Stomach (tissue), 4 donors: Measurements from ENCODE around the gene COQ9.

Source experiments
- POLR2A ChIP-seq, 4 donors: fragments of 450-650 bp; IDR thresholded peaks; one replicate each; pipeline ENCODE4 v1.6.1; 2016; ENCODE audit warnings: antibody characterized with exemption in 4 of 4, control low read depth in 2 of 4, mild to moderate bottlenecking in 1 of 4, moderate library complexity in 1 of 4
- POLR2AphosphoS5 ChIP-seq, 3 donors: sonication (generic); formaldehyde crosslinking; IDR thresholded peaks; one replicate each; pipeline ENCODE4 v1.6.1; 2016; ENCODE audit warnings: antibody characterized with exemption in 3 of 3
- TF ChIP-seq, protein P1 (sequence below), 7 experiments: fragments of 450-650 bp in 4 of 7; fragments of 200-600 bp in 3 of 7; sonication (generic) in 3 of 7; IDR thresholded peaks; one replicate each; pipeline ENCODE4 v1.5.1; 2016 to 2019; ENCODE audit warnings: antibody characterized with exemption in 7 of 7, control low read depth in 2 of 7, mild to moderate bottlenecking in 1 of 7

DNA sequence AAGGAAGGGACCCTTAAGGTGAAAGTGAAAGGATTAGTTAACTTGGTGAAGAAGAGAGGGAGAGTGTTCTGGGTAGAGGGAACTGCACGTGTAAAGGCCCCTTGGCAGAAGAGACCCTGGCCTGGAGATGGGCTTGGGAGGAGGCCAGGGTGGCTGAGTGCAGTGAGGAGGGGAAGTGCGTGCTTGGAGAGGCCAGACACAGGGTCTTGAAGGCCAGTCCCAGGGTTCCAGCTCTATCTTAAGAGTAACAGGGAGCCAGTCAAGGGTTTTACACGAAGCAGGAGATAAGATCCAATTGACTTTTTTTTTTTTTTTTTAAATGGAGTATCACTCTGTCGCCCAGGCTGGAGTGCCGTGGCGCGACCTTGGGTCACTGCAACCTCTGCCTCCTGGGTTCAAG lies 54.2 kb downstream of the COQ9 start:
- TF ChIP-seq POLR2A (IDR thresholded peaks at IDR 0.05) (no peak), POLR2AphosphoS5 (IDR thresholded peaks at IDR 0.05) (no peak)
- TF ChIP-seq, protein P1, sequence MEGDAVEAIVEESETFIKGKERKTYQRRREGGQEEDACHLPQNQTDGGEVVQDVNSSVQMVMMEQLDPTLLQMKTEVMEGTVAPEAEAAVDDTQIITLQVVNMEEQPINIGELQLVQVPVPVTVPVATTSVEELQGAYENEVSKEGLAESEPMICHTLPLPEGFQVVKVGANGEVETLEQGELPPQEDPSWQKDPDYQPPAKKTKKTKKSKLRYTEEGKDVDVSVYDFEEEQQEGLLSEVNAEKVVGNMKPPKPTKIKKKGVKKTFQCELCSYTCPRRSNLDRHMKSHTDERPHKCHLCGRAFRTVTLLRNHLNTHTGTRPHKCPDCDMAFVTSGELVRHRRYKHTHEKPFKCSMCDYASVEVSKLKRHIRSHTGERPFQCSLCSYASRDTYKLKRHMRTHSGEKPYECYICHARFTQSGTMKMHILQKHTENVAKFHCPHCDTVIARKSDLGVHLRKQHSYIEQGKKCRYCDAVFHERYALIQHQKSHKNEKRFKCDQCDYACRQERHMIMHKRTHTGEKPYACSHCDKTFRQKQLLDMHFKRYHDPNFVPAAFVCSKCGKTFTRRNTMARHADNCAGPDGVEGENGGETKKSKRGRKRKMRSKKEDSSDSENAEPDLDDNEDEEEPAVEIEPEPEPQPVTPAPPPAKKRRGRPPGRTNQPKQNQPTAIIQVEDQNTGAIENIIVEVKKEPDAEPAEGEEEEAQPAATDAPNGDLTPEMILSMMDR (IDR thresholded peaks at IDR 0.05) = no peak
